Effector memory CD4-positive, alpha-beta T cell (primary cell): ENCODE measurements around the gene AKT1S1.

Source experiments
- DNase-seq, 3 donors: peaks; one replicate each; pipeline ENCODE4 v3.0.0-alpha.2; 2020
- H3K27ac ChIP-seq: 2 replicates; pipeline ENCODE4 v1.7.0; 2013; ENCODE audit warnings: mild to moderate bottlenecking, low read length, moderate library complexity; ENCODE audit not compliant: insufficient read depth, poor library complexity, severe bottlenecking
- H3K27me3 ChIP-seq: replicated peaks from 2 replicates; pipeline ENCODE4 v1.7.0; 2013; ENCODE audit warnings: mild to moderate bottlenecking, low read length; ENCODE audit not compliant: insufficient read depth, control insufficient read depth, poor library complexity, severe bottlenecking
- H3K36me3 ChIP-seq: 2 replicates; pipeline ENCODE4 v1.7.0; 2013; ENCODE audit warnings: mild to moderate bottlenecking, low read length, moderate library complexity; ENCODE audit not compliant: control insufficient read depth, insufficient read depth
- H3K4me1 ChIP-seq: 2 replicates; pipeline ENCODE4 v1.7.0; 2013; ENCODE audit warnings: low read length, mild to moderate bottlenecking; ENCODE audit not compliant: control insufficient read depth, insufficient read depth, poor library complexity, severe bottlenecking
- H3K4me3 ChIP-seq: 2 replicates; pipeline ENCODE4 v1.7.0; 2013; ENCODE audit warnings: low read length, low read depth, mild to moderate bottlenecking; ENCODE audit not compliant: insufficient read depth, poor library complexity, severe bottlenecking
- H3K9me3 ChIP-seq: 2 replicates; pipeline ENCODE4 v1.7.0; 2013; ENCODE audit warnings: mild to moderate bottlenecking, low read length, moderate library complexity; ENCODE audit not compliant: control insufficient read depth

Gene AKT1S1

GRCh38 chr19:49835562-49835961 lies 41.6 kb downstream of the AKT1S1 start:
- H3K36me3 ChIP-seq, result peaks cover 75% of the 10 kb centered on the region
- no peak for DNase-seq
- H3K27ac ChIP-seq, result no peak overlapping the region
- H3K4me3 ChIP-seq, result no peak overlapping the region
- no peaks in the 10 kb centered on the region for H3K27me3 ChIP-seq
- H3K4me1 ChIP-seq, result no peaks in the 10 kb centered on the region
- H3K9me3 ChIP-seq, result no peaks in the 10 kb centered on the region

GRCh38 chr19:49833599-49833998 lies 43.6 kb downstream of the AKT1S1 start:
- Histone ChIP-seq H3K4me1 (no peaks in the 10 kb centered on the region), H3K36me3 (peaks cover 80% of the 10 kb centered on the region), H3K27me3 (no peaks in the 10 kb centered on the region), H3K9me3 (no peaks in the 10 kb centered on the region), H3K4me3 (no peak overlapping the region), H3K27ac (no peak overlapping the region)
- DNase-seq, result no peak

- Histone ChIP-seq H3K4me3 (no peak overlapping the region), H3K4me1 (no peaks in the 10 kb centered on the region), H3K27ac (no peak overlapping the region), H3K36me3 (peaks cover 76% of the 10 kb centered on the region), H3K27me3 (no peaks in the 10 kb centered on the region), H3K9me3 (no peaks in the 10 kb centered on the region)
- DNase-seq, result no peak
These were observed 44.6 kb downstream of the AKT1S1 start for GRCh38 chr19:49832556-49832955.

- Histone ChIP-seq H3K9me3 (no peaks in the 10 kb centered on the region), H3K4me1 (no peaks in the 10 kb centered on the region), H3K4me3 (no peak overlapping the region), H3K36me3 (peaks cover 73% of the 10 kb centered on the region), H3K27me3 (no peaks in the 10 kb centered on the region), H3K27ac (no peak overlapping the region)
- no peak for DNase-seq
These were observed 45.6 kb downstream of the AKT1S1 start for GRCh38 chr19:49831592-49831991.

GRCh38 chr19:49830766-49831165 lies 46.4 kb downstream of the AKT1S1 start:
- Histone ChIP-seq H3K27ac (no peak overlapping the region), H3K4me1 (no peaks in the 10 kb centered on the region), H3K4me3 (no peak overlapping the region), H3K9me3 (no peaks in the 10 kb centered on the region), H3K27me3 (no peaks in the 10 kb centered on the region), H3K36me3 (peaks cover 65% of the 10 kb centered on the region)
- no peak for DNase-seq

- peaks cover 55% of the 10 kb centered on the region for H3K36me3 ChIP-seq
- H3K27ac ChIP-seq, result no peak overlapping the region
These were observed 47.4 kb downstream of the AKT1S1 start for GRCh38 chr19:49829721-49830120.

GRCh38 chr19:49829200-49829599 lies 48.0 kb downstream of the AKT1S1 start:
- Histone ChIP-seq H3K9me3 (no peaks in the 10 kb centered on the region), H3K4me1 (no peaks in the 10 kb centered on the region), H3K4me3 (no peak overlapping the region), H3K36me3 (peaks cover 50% of the 10 kb centered on the region), H3K27me3 (no peaks in the 10 kb centered on the region), H3K27ac (no peak overlapping the region)
- DNase-seq, result no peak

More at GRCh38 chr19:49829721-49830120, 47.4 kb downstream of the AKT1S1 start:
- no peak for DNase-seq
- H3K4me1 ChIP-seq, result no peaks in the 10 kb centered on the region
- no peaks in the 10 kb centered on the region for H3K27me3 ChIP-seq
- H3K4me3 ChIP-seq, result no peak overlapping the region
- no peaks in the 10 kb centered on the region for H3K9me3 ChIP-seq

GRCh38 chr19:49827034-49827433 lies 50.1 kb downstream of the AKT1S1 start:
- no peak overlapping the region for H3K4me3 ChIP-seq
- peaks cover 31% of the 10 kb centered on the region for H3K36me3 ChIP-seq

GRCh38 chr19:49824662-49825061 lies 52.5 kb downstream of the AKT1S1 start:
- Histone ChIP-seq H3K27ac (no peak overlapping the region), H3K27me3 (no peaks in the 10 kb centered on the region), H3K36me3 (peaks cover 9% of the 10 kb centered on the region)

More at GRCh38 chr19:49827034-49827433, 50.1 kb downstream of the AKT1S1 start:
- DNase-seq, result no peak
- Histone ChIP-seq H3K4me1 (no peaks in the 10 kb centered on the region), H3K27ac (no peak overlapping the region), H3K27me3 (no peaks in the 10 kb centered on the region), H3K9me3 (no peaks in the 10 kb centered on the region)

GRCh38 chr19:49823472-49823871 lies 53.7 kb downstream of the AKT1S1 start:
- H3K36me3 ChIP-seq, result peaks cover 7% of the 10 kb centered on the region
- H3K9me3 ChIP-seq, result no peaks in the 10 kb centered on the region
- no peak for DNase-seq
- H3K27ac ChIP-seq, result no peak overlapping the region
- H3K4me3 ChIP-seq, result no peak overlapping the region
- peaks cover 11% of the 10 kb centered on the region for H3K4me1 ChIP-seq
- H3K27me3 ChIP-seq, result no peaks in the 10 kb centered on the region

More at GRCh38 chr19:49824662-49825061, 52.5 kb downstream of the AKT1S1 start:
- no peaks in the 10 kb centered on the region for H3K9me3 ChIP-seq
- H3K4me1 ChIP-seq, result no peaks in the 10 kb centered on the region
- DNase-seq, result no peak
- no peak overlapping the region for H3K4me3 ChIP-seq
